HL-60 (cell line): ENCODE measurements around the gene ANLN.

Source experiments
- CTCF ChIP-seq: IDR thresholded peaks from one replicate; pipeline ENCODE4 v1.5.1; 2011; ENCODE audit warnings: low read length, control low read depth, inconsistent platforms; ENCODE audit not compliant: insufficient read depth
- GABPA ChIP-seq: IDR thresholded peaks from 2 replicates; pipeline ENCODE4 v1.6.1; 2012; ENCODE audit warnings: low read depth
- POLR2AphosphoS5 ChIP-seq: IDR thresholded peaks from 2 replicates; pipeline ENCODE4 v1.6.1; 2012; ENCODE audit warnings: low read depth
- REST ChIP-seq: IDR thresholded peaks from 2 replicates; pipeline ENCODE4 v1.6.1; 2012; ENCODE audit warnings: low read depth; ENCODE audit not compliant: insufficient replicate concordance

- no peak for TF ChIP-seq CTCF
- no peak for TF ChIP-seq GABPA
- no peak for TF ChIP-seq POLR2AphosphoS5
- TF ChIP-seq REST: no peak
These were observed 2.0 kb downstream of the ANLN start for GRCh38 chr7:36391436-36392198.
